NCI-H1930 (cell line): ENCODE data around the gene EFNB1.

Experiments used
- DNase-seq, 2 experiments: peaks; one replicate each; lab custom pipeline; 2025; lab: John Stamatoyannopoulos, UW

Gene EFNB1

DNA sequence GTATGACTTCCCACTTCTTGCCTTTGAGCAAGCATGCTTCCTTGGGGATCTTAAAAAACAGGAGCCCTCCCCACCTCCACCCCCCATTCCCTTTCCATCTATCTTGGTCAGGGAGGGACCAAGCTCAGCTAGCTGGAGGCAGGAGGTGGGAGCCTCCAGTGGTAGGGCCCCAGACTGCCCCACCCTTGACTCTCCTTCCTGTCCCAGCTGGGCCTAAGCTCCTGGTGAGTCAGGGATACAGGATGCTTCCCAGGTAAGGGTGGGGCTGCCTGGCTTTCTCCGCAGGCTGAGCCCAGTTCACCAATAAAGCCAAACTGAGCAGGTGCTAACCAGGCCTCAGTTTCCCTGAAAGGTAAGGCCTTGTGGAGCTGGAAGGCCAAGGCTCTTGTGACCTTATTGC is 15.2 kb downstream of the EFNB1 start:
- DNase-seq: no peak

DNA sequence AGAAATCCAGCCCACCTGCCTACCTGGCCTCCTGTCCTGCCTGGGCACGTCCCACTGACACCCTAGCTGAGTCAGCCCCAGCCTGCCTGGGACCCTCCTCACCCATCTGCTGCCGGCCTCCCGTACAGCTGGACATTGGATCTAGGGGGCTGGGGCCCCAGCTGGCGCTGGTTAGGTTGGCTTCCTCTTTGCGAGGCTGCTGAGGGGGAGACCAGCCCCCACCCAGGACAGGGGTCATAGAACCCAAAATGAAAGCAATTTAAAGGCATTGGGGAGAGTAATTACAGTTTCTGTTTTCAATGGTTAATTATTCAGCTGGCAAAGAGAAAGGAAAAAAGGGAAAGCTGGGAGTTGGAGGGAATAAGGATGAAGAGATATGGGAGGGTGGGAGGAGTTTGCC is 15.8 kb downstream of the EFNB1 start:
- DNase-seq: no peak

- DNase-seq: no peak
These were observed 17.7 kb downstream of the EFNB1 start for GRCh38 chrX:68846536-68846935.

GRCh38 chrX:68847172-68847571 is 18.4 kb downstream of the EFNB1 start:
- DNase-seq: no peak

DNA sequence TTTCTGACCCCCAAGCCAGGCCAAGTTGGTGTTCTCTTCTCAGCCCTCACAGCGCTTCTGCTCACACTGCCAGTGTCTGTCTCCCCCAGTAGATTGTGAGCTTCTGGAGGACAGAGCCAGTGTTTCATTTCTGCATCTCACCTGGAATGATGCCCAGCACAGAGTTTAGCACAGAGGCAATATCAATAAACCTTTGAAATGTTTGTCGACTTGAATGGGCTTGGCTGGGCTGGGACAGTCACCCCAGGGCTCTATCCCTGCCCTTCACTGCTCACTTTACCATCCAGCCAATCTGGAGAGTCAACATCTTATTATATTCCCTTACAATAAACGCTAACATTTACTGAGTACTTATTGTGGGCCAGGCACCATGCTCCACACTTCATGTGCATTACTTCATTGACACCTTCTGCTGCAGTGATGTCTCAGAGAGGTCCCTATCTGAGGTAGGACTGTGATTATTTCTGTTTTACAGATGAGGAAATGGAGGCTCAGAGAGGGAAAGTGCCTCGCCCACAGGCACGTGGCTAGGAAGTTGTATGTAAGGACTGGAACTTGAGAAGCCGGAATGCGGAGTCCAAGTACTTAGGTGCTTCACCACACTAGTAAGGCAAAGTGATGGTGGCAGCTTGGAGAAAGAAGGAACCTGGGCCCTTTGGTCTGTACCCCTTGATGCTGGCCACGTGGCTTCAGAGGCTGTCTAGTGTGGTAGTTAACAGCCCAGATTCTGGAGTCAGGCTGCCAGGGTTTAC is 19.5 kb downstream of the EFNB1 start:
- no peak for DNase-seq

DNA sequence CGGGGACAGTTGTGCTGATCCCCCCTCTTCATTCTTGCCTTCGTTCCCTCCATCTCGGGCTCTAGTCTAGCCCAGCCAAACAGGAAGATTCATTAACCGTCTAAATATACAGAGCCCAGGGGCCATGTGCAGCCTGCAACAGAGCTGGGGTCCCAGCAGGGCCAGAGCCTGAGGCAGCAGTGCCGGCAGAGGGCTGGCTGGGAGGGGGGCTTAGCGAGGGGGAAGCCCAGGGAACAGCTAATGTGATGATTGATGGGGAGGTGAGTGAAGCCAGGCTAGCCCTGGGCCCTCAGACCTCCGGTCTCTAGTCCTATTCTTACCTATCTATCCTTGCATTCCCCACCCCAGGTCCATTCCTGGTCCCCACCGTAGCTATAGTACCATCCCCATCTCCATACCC is 22.3 kb downstream of the EFNB1 start:
- DNase-seq: no peak

GRCh38 chrX:68852046-68852445 is 23.2 kb downstream of the EFNB1 start:
- no peak for DNase-seq

DNA sequence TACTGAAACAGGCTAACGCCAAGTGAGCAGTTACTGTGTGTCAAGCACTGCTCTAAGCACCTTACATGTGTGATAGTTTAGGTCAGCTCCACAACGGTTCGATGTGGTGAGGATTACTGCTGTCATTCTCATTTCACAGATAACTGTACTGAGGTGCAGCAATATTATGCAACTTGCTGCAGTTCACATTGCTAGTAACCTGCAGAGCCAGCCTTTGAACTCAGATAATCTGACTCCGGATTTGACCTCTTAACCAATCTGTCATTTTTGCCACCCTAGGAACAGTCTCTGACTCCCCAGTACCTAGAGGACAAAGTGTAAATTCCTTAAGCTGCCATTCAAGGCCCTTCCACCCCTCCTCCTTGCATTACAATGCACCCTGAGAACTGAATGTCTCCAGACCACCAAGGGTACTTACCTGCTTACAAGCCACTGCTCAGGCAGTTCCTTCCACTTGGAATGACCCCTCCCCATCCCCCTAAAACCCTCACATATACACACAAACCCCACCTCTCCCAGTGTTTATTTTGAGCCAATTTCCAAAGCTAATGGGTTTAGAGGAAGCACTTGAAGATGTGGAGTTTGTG is 24.9 kb downstream of the EFNB1 start:
- no peak for DNase-seq

GRCh38 chrX:68865300-68865699 is 36.5 kb downstream of the EFNB1 start:
- DNase-seq: no peak

- DNase-seq: no peak
These were observed 37.1 kb downstream of the EFNB1 start for GRCh38 chrX:68865926-68866325.

GRCh38 chrX:68867458-68868112 is 38.8 kb downstream of the EFNB1 start:
- DNase-seq: no peak

DNA sequence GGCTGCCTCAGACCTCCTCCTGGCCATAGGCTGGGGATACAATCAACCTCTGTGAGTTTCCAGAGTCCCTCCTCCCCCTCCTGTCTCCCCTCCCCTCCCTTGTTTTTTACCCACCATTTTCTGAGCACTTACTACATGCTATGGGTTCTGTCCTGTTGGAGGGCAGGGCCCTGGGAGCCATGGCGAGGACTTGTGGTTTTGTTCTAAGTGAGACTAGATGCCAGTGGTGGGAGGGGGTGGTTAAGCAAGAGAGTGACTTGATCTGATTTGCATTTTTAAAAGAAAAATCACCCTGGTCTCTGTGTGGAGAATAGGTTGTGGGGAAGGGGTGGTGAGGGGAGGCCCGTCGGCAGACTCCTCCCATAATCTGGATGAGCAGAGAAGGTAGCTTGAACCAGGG is 39.5 kb downstream of the EFNB1 start:
- DNase-seq: no peak

DNA sequence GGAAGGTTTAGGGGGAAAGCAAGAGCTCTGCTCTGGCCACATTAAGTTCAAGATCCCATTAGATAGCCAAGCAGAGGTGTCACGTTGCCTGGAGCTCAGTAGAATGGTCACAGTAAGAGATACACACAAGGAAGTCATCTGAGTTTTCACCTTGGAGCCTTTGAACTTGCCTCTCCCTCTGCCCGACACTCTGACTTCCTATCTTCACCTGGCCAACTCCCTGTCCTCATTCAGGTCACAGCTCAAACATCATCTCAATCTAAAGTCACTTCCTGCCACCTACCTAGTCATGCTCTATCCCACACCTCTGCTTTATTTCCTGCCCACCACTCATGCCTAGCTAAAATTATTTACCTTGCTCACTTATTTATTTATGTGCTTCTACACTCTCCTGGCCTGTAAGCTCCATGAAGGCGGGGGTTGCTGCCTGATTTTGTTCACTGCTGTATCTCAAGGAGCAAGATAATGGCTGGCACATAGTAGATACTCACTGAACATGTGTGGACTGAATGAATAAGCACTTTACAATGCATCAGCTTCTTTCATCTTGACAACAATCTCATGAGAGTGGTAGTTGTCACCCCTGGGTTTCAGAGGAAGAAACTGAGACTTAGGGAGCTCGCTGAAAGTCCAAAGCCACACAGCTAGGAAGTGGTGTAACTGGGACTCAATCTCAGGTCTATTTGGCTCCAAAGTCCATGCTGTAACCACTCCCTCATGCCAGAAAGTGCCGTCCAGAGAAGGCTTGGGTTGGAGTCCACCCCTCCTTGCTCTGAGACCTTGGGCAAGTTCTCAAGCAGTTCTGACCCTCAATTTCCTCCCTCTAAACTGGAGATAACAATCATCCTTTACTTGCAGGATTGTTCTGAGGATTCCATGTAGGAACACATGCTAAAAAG is 40.3 kb downstream of the EFNB1 start:
- DNase-seq: no peak

DNA sequence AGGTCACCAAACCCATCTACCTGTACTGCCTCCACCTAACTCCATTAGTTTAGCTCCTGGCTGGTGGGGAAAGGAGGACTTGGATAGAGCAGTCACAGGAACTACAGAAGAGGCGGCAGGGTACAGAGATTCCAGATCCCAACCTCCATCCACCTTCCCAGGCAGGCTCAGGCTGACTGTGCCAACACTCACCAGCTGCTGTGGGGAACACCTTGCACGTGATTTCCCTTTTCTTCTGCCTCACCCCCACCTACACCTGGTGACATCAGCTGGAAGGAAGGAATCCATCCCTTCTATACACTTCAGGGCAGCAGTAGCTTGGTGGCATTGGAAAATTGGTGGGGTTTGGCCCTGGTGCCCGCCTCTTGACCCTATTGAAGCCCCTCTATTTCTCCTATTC is 41.5 kb downstream of the EFNB1 start:
- DNase-seq: no peak

DNA sequence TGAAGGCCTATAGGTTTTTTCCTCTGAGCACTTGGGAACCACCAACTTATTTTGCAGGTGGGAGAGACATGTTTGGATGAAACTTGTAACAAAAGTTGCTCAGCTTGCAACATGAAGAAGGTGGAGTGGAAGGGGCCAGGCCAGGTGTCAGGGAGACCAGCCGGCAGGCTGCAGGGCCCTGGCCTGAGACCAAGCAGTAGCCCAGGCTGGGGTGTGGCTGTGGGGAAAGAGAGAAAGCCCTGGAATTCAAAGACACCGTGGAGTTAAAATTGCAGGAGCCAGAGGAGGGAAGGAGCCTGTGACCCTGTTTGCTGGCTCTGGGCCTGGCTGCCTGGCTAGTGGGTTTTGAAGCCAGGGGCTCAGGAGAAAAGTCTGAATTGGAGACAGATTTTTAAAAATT is 43.4 kb downstream of the EFNB1 start:
- DNase-seq: no peak

- DNase-seq: no peak
These were observed 45.3 kb downstream of the EFNB1 start for GRCh38 chrX:68874076-68874475.

- no peak for DNase-seq
These were observed 47.9 kb downstream of the EFNB1 start for GRCh38 chrX:68876731-68877130.

- DNase-seq: no peak
These were observed 48.8 kb downstream of the EFNB1 start for GRCh38 chrX:68877606-68878005.

DNA sequence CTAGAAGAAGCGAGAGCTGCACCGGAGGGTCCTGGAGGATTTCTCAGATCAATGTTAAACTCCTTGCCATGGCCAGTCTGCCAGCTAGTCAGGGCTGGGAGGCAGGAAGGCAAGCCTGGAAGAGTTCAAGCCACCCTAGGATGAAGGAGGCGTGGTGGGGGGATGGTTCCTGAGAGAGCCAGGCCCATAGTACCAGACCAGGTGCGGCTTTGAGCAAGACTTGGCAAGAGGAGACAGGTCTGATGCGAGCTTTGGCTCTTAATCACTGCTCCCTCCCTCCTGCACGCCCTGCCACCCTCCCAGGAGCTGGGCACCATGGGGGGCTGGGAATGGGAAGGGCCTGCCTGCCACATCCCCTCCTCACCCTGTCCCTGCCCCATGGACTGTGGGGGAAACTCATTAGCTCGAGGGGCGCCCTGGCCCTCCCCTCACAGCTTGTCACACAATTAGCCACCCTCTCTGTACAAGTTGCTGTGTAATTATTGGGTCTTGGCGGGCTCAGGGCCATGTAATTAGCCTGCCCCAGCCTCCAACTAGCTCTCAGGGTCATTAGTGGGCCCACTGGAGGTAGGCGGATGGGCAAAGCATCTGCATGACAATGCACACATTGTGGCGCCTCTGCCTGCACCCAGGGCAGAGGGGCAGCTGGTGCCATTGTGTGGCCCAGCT is 50.3 kb downstream of the EFNB1 start:
- no peak for DNase-seq

DNA sequence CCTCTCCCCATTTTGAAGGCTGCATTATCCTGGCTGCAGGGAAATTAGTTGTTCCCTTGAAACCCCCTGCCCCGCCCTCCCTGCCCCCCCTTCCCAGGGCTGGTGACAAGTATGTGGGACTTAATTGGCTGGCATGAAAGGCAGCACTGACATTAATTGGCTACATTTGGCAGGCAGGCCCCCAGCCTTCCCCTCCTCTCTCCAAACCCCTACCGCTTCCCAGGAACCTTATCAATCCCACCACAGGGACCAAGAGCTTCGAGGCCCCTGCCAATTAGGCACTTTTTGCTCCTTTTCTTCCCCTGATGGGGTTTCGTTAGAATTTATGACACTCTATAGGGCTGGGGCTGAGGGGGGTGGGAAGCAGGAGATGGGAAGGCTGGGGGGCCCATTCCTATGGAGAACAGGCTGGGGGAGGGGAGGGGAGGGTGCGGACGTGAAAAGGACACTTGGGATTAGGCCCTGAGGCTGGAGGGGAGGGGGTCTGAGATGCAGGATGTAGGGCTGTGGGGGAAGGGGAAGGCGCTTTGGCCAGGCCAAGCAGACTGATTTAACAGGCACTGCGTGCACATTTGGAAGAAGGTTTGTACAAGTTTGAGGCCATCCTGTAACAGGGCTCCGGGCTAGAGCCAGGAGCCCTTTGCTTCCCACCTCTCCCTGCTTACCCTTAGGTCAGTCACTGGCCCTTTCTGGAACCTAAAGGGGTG is 52.2 kb downstream of the EFNB1 start:
- DNase-seq: no peak

- DNase-seq: no peak
These were observed 53.1 kb downstream of the EFNB1 start for GRCh38 chrX:68881911-68882310.
